Measurements from ENCODE around the gene DDX6. TPM values are rescaled to one million over a fixed set of nuclear protein-coding genes. Genes with fewer than 3 reads are reported as not detected.
"Not testable (repeated sequence)": the region's sequence is repeated elsewhere in the genome, so short reads cannot be mapped to it uniquely, and the experiment has no call there.

DDX6 gene
- polyA plus RNA-seq, 3 donors, result 11.9 to 28.7 (median 16.8) TPM

GRCh38 chr11:118797510-118797909 lies 6.5 kb upstream of the DDX6 start:
- WGBS, 3 donors, result 85 to 91% (median 88%) methylated on average over 11 of the region's 11 CpGs
- no peak overlapping the region for H3K27ac ChIP-seq (ENCODE audit: low read depth, low read length)

- 2 to 8% (median 3%) methylated on average over 8 of the region's 8 CpGs for WGBS, 3 donors
- H3K27ac ChIP-seq (ENCODE audit: low read depth, low read length), result peak overlapping the region; percentile 97
Observed at GRCh38 chr11:118792570-118793124, 1.7 kb upstream of the DDX6 start.

GRCh38 chr11:118791961-118792569 lies 1.1 kb upstream of the DDX6 start:
- peak overlapping the region; percentile 97 for H3K27ac ChIP-seq (ENCODE audit: low read depth, low read length)
- 2 to 6% (median 3%) methylated on average over 34 to 39 of the region's 39 CpGs for WGBS, 3 donors

- H3K27ac ChIP-seq (ENCODE audit: low read depth, low read length), result peak overlapping the region; percentile 97
- WGBS, 3 donors, result 0% methylated on average over 46 to 54 of the region's 54 CpGs
Observed at GRCh38 chr11:118790357-118791110, 430 bp downstream of the DDX6 start.

- H3K27ac ChIP-seq (ENCODE audit: low read depth, low read length), result peak overlapping the region; percentile 97
- 0 to 1% (median 1%) methylated on average over 17 to 18 of the region's 18 CpGs for WGBS, 3 donors
Observed at GRCh38 chr11:118789501-118790356, 1.2 kb downstream of the DDX6 start.

GRCh38 chr11:118786657-118787056 lies 4.3 kb downstream of the DDX6 start:
- no peak overlapping the region for H3K27ac ChIP-seq (ENCODE audit: low read depth, low read length)

GRCh38 chr11:118785362-118785761 lies 5.6 kb downstream of the DDX6 start:
- no peak overlapping the region for H3K27ac ChIP-seq (ENCODE audit: low read depth, low read length)
- 29 to 51% (median 43%) methylated on average over 3 of the region's 3 CpGs for WGBS, 3 donors

More at GRCh38 chr11:118786657-118787056, 4.3 kb downstream of the DDX6 start:
- 29 to 59% (median 56%) methylated on average over 2 of the region's 2 CpGs for WGBS, 3 donors

- no peak overlapping the region for H3K27ac ChIP-seq (ENCODE audit: low read depth, low read length)
- 74 to 86% (median 82%) methylated on average over 8 of the region's 8 CpGs for WGBS, 3 donors
Observed at GRCh38 chr11:118783724-118784495, 7.1 kb downstream of the DDX6 start.

- 76 to 91% (median 89%) methylated on average over 5 of the region's 5 CpGs for WGBS, 3 donors
- H3K27ac ChIP-seq (ENCODE audit: low read depth, low read length), result not testable (repeated sequence)
Observed at GRCh38 chr11:118783324-118783723, 7.6 kb downstream of the DDX6 start.

- no peak overlapping the region for H3K27ac ChIP-seq (ENCODE audit: low read depth, low read length)
- WGBS, 3 donors, result 65 to 88% (median 83%) methylated on average over 5 of the region's 5 CpGs
Observed at GRCh38 chr11:118778898-118779297, 12.1 kb downstream of the DDX6 start.

- 55 to 63% (median 57%) methylated on average over 4 of the region's 4 CpGs for WGBS, 3 donors
- H3K27ac ChIP-seq (ENCODE audit: low read depth, low read length), result no peak overlapping the region
Observed at GRCh38 chr11:118774032-118774431, 16.9 kb downstream of the DDX6 start.

GRCh38 chr11:118771547-118772288 lies 19.2 kb downstream of the DDX6 start:
- WGBS, 3 donors, result 33 to 49% (median 43%) methylated on average over 4 of the region's 4 CpGs
- no peak overlapping the region for H3K27ac ChIP-seq (ENCODE audit: low read depth, low read length)

- no peak overlapping the region for H3K27ac ChIP-seq (ENCODE audit: low read depth, low read length)
- WGBS, 3 donors, result 65 to 70% (median 68%) methylated on average over 3 of the region's 3 CpGs
Observed at GRCh38 chr11:118768690-118769089, 22.3 kb downstream of the DDX6 start.

- no peak overlapping the region for H3K27ac ChIP-seq (ENCODE audit: low read depth, low read length)
- 84 to 92% (median 92%) methylated on average over 4 of the region's 4 CpGs for WGBS, 3 donors
Observed at GRCh38 chr11:118766035-118766434, 24.9 kb downstream of the DDX6 start.

GRCh38 chr11:118765095-118765691 lies 25.8 kb downstream of the DDX6 start:
- 88 to 93% (median 91%) methylated on average over 6 of the region's 6 CpGs for WGBS, 3 donors
- not testable (repeated sequence) for H3K27ac ChIP-seq (ENCODE audit: low read depth, low read length)

GRCh38 chr11:118763041-118763440 lies 27.9 kb downstream of the DDX6 start:
- WGBS, 3 donors, result 64 to 79% (median 67%) methylated on average over 2 of the region's 2 CpGs

GRCh38 chr11:118761981-118762380 lies 29.0 kb downstream of the DDX6 start:
- not testable (repeated sequence) for H3K27ac ChIP-seq (ENCODE audit: low read depth, low read length)
- 94 to 95% (median 95%) methylated on average over 10 of the region's 10 CpGs for WGBS, 3 donors

More at GRCh38 chr11:118763041-118763440, 27.9 kb downstream of the DDX6 start:
- no peak overlapping the region for H3K27ac ChIP-seq (ENCODE audit: low read depth, low read length)
